ENCODE results near the gene SEPTIN3.
A peak's percentile ranks its signal among the peaks of the same experiment; 100 is the strongest.

Gene SEPTIN3

DNA sequence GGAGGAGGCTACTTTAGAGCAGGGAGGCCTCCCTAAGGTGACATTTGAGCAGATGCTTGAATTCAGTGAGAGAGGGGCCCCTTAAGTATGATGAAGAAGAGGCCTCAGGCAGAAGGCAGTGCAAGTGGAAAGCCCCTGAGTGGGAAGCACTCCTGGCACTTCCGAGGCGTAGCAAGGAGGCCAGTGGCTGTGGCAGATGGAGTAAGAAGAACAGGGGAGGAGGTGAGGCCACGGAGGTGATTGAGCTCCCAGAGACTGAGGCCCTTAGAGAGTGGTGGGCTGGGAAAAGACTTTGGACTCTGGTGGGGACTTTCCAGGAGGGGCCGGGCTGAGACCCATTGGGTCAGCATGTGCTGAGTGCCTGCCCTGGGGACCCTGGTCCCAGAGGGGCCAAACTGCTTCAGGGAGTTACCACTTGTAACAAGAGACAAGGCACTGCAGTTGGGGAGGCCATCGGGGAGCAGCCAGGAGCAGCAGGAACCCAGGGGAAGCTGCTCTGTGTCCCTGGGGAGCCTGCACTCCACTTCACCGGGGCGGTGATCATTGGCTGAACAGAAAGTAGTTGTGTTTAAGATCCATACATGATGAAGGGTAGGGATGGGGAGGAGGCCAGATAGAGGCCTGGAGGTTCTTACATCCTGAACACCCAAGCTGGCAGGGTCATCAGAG, 19.8 kb upstream of the SEPTIN3 start:
- Histone ChIP-seq H3K27ac (no peak overlapping the region), H3K4me3 (IDR thresholded peaks at IDR 0.05; ENCODE audit: insufficient read depth, low read depth, low read length) (no peak overlapping the region), H4K20me1 (ENCODE audit: insufficient read depth) (no peaks in the 10 kb centered on the region), H3K9ac (no peak overlapping the region), H2AFZ (ENCODE audit: low read depth) (no peak overlapping the region), H3K36me3 (ENCODE audit: insufficient read depth) (no peaks in the 10 kb centered on the region), H3K79me2 (ENCODE audit: insufficient read depth, low read depth) (peaks cover 21% of the 10 kb centered on the region), H3K27me3 (ENCODE audit: insufficient read depth, low read depth) (no peaks in the 10 kb centered on the region), H3K4me2 (no peak overlapping the region), H3K4me1 (ENCODE audit: low read depth, poor library complexity, severe bottlenecking) (peaks cover 22% of the 10 kb centered on the region)
- TF ChIP-seq, protein P1, sequence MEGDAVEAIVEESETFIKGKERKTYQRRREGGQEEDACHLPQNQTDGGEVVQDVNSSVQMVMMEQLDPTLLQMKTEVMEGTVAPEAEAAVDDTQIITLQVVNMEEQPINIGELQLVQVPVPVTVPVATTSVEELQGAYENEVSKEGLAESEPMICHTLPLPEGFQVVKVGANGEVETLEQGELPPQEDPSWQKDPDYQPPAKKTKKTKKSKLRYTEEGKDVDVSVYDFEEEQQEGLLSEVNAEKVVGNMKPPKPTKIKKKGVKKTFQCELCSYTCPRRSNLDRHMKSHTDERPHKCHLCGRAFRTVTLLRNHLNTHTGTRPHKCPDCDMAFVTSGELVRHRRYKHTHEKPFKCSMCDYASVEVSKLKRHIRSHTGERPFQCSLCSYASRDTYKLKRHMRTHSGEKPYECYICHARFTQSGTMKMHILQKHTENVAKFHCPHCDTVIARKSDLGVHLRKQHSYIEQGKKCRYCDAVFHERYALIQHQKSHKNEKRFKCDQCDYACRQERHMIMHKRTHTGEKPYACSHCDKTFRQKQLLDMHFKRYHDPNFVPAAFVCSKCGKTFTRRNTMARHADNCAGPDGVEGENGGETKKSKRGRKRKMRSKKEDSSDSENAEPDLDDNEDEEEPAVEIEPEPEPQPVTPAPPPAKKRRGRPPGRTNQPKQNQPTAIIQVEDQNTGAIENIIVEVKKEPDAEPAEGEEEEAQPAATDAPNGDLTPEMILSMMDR (conservative IDR thresholded peaks at IDR 0.05; ENCODE audit: low read depth, low read length), result no peak

DNA sequence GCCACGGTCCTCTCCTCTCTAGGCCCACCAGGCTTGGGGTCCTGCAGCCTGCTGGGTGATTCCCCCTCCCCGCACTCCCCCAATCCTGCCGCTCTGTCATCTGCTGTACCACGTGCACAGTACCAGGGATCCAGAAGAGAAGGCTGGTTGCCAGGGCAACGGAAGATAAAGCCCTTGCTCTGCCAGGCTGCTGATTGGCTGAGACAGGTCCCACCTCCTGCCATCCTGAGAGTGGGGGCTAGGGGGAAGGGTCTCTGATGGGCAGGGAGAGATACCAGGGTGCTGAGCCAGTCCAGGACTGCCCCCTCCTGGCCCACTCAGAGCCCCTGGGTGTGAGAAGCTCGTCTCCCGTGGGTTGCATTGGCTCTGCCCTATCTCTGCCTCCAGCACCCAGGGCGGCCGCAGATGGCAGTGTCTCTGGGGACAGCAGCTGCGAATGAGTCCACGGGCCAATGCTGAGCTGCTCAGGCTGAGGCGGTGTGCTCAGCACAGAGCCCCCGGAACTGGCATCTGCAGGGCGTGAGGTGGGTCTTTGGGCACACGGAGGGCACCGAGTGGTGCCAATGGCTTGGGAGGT, 17.3 kb upstream of the SEPTIN3 start, which contains the start of gene SMIM45:
SMIM45 (plus strand) TSS at position 253 of the 577 bp plus-strand sequence.
- no peaks in the 10 kb centered on the region for H4K20me1 ChIP-seq (ENCODE audit: insufficient read depth)
- H2AFZ ChIP-seq (ENCODE audit: low read depth), result no peak within 1 kb of the TSS
- H3K4me3 ChIP-seq (IDR thresholded peaks at IDR 0.05; ENCODE audit: insufficient read depth, low read depth, low read length), result no peak within 1 kb of the TSS
- H3K4me2 ChIP-seq, result no peak within 1 kb of the TSS
- no peak within 1 kb of the TSS for H3K9ac ChIP-seq
- TF ChIP-seq, protein P1 (conservative IDR thresholded peaks at IDR 0.05; ENCODE audit: low read depth, low read length), result no peak
- H3K27me3 ChIP-seq (ENCODE audit: insufficient read depth, low read depth), result no peaks in the 10 kb centered on the region
- H3K79me2 ChIP-seq (ENCODE audit: insufficient read depth, low read depth), result no peaks in the 10 kb centered on the region
- peaks cover 13% of the 10 kb centered on the region for H3K4me1 ChIP-seq (ENCODE audit: low read depth, poor library complexity, severe bottlenecking)
- H3K36me3 ChIP-seq (ENCODE audit: insufficient read depth), result no peaks in the 10 kb centered on the region
- H3K27ac ChIP-seq, result no peak within 1 kb of the TSS

DNA sequence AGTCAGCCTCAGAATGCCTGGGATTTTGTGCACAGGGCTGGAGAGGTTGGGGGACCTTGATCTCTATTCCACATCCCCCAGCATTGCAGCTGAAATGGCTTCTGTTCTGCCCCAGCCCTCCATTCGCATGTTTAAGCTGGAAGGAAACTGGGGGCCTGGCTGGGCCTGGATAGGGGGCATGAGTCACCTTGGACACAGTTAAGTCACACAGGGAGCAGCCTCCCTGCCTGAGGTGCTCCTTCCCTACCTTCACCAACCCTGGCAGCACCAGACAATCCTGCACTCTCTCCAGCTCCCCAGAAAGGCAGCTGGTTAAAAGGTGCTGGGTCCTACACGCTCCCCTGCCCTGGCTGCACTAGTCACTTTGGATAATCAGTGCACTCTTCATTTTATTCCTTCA, 16.5 kb upstream of the SEPTIN3 start:
- H3K4me3 ChIP-seq (IDR thresholded peaks at IDR 0.05; ENCODE audit: insufficient read depth, low read depth, low read length), result no peak overlapping the region

DNA sequence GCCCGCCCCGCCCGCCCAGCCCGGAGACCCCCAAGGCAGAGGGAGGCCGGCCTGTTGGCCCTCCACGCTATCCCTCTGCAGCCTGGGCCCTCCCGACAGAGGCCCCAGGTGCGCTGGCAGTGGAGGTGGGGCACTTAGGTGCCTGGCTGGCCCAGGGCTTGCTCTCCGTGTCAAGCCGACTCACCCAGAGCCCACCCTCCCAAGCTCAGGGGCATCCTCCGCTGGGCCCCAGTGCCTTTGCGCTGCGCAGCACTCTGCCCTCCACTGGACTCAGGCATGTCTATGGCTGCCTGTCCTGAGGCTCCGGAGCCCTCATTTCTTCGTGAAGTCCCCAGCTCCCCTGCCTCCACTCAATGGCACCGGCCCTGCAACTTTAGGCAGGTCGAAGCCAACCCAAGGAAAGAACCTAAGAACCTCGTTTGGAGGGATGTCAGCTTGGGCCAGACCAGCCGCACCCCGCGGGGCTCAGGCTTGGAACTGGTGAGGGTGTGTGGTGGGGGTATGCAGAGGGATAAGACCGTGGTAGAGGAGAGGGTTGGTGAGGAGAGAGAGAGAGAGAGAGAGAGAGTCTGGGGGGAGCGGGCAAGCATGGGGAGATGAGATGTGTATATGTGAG, 11.2 kb upstream of the SEPTIN3 start:
- Histone ChIP-seq H3K4me2 (no peak overlapping the region), H3K4me1 (ENCODE audit: low read depth, poor library complexity, severe bottlenecking) (peaks cover 6% of the 10 kb centered on the region), H3K9ac (no peak overlapping the region), H2AFZ (ENCODE audit: low read depth) (no peak overlapping the region; the same call in 1 of the 2 replicates), H3K79me2 (ENCODE audit: insufficient read depth, low read depth) (no peaks in the 10 kb centered on the region), H3K4me3 (IDR thresholded peaks at IDR 0.05; ENCODE audit: insufficient read depth, low read depth, low read length) (no peak overlapping the region), H3K27me3 (ENCODE audit: insufficient read depth, low read depth) (no peaks in the 10 kb centered on the region), H4K20me1 (ENCODE audit: insufficient read depth) (no peaks in the 10 kb centered on the region), H3K27ac (no peak overlapping the region), H3K36me3 (ENCODE audit: insufficient read depth) (no peaks in the 10 kb centered on the region)
- TF ChIP-seq, protein P1 (conservative IDR thresholded peaks at IDR 0.05; ENCODE audit: low read depth, low read length), result 0 out of 2 replicates have a peak, but pooled peaks have one; percentile 15

More for the DNA sequence above, 16.5 kb upstream of the SEPTIN3 start:
- Histone ChIP-seq H4K20me1 (ENCODE audit: insufficient read depth) (no peaks in the 10 kb centered on the region), H3K27ac (no peak overlapping the region), H3K4me2 (no peak overlapping the region), H3K27me3 (ENCODE audit: insufficient read depth, low read depth) (no peaks in the 10 kb centered on the region), H3K79me2 (ENCODE audit: insufficient read depth, low read depth) (no peaks in the 10 kb centered on the region), H3K36me3 (ENCODE audit: insufficient read depth) (no peaks in the 10 kb centered on the region), H3K9ac (no peak overlapping the region), H2AFZ (ENCODE audit: low read depth) (no peak overlapping the region), H3K4me1 (ENCODE audit: low read depth, poor library complexity, severe bottlenecking) (peaks cover 7% of the 10 kb centered on the region)
- TF ChIP-seq, protein P1 (conservative IDR thresholded peaks at IDR 0.05; ENCODE audit: low read depth, low read length), result no peak

Data from KMS-11 (cell line).